SKM-1 treated with dmso at 0.1 percent for 144 hours (cell line): ENCODE measurements around the gene TACC2.

Source experiments
- DNase-seq: peaks from one replicate; lab custom pipeline; 2025; ENCODE audit not compliant: unreplicated experiment; lab: John Stamatoyannopoulos, UW

The TACC2 gene

GRCh38 chr10:122163174-122164022 lies 174.4 kb downstream of the TACC2 start:
- DNase-seq: no peak

GRCh38 chr10:122164023-122164601 lies 175.1 kb downstream of the TACC2 start:
- DNase-seq: no peak

DNA sequence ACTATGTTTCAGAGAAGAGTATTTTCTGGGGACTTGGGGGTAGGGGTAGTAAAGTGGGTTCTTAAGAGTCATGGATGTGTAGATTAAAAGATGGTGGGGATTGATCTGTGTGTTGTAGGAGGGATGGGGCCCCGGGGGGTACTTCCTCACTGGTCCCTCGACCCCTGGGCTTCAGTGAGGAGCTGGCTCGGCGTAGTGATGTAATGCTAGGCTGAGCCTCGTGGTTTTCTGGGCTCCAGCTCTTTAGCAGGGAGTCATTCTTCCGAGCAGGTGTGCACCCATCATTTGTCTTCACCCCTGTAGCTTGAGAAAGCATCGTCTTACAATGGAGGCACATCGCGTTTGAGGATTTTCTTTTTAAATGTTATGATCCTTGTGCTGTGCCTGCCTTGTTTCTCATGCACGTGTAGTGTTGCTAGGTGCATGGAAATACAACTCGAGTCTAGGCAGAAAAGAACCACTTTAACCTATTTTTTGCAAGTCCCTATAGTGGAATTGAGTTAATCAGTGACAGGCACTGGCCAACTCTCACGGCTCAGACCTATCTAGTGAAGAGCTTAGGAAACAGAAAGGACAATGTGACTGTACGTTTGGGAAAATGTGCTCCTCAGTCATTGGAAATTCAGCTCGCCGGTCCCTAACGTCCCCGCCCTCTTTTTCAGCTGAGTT lies 176.0 kb downstream of the TACC2 start:
- no peak for DNase-seq

DNA sequence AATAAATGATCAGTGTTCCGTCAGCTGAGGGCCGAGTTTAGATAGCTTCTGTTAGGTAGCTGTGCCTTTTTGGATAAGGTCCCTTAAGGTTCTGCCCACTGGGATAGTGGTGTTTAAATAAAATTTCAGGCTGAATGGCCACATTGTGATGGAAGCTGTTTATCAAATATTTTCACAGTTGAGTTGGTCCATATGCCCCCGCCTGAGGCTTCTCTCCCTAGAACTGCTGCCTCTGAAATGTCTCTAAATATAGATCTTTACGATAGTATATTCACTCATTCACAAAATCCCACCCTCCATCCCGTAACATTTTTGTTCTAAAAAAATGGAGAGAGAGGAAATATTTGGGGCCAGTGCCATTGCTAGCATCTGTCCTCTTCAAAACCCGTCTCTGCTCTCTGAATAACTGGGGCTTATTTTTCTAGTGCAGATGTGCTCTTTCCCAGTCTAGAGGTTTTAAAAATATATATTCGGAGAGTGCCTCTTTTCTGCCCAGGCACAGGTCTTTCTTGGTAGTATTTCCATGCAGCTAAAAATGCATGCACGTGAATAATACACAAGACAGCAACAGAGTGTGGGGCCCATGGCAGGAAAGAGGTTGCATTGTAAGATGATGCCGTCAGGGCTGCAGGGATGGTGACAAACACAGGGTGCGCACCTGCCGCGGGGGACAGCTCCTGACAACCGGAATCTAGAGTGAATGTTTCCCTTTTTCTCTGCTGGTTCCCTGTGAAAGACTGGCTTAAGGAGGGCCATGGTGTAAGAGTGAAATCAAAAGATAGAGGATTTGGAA lies 176.7 kb downstream of the TACC2 start:
- DNase-seq: no peak

GRCh38 chr10:122168101-122168500 lies 179.1 kb downstream of the TACC2 start:
- no peak for DNase-seq

GRCh38 chr10:122168598-122169394 lies 179.8 kb downstream of the TACC2 start:
- DNase-seq: no peak

- DNase-seq: no peak
Measured at GRCh38 chr10:122170802-122171201, 181.8 kb downstream of the TACC2 start.

DNA sequence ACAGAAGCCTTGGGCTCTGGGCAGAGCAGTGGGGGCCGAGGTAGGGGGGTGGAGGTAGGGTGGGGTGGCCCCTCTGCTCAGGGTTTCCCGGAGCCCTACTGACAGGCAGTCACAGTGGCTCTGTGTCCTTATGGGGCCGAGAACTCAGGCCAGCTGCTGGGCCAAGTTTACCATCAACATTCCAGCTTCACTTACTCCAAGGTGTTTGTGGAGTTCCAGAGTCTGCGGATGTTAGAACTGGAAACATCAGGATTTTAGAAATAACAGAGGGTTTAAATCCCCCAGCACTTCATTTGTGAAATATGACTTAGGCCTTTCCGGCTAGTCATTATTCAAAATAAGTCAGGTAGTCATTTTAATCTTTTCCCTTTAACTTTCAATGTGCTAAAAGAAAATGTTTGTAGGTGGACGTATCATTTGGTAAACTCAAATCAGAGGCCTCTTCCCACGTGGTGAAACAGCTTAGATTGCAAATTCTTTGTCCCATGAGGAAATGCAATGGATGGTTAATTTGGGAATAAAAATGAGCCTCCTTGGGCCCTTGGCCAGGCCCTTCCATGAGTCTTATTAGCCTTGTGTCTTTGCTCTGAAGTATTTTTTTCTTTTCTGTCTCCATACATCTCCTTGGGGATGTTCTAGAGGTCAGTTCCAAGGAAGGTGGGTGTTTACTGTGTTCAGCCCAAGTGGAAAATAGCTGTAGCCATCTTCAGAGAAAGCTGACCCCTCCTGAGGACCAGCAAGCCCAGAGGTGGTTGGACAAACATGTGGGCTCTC lies 182.5 kb downstream of the TACC2 start:
- no peak for DNase-seq

- DNase-seq: no peak
Measured at GRCh38 chr10:122172361-122173008, 183.5 kb downstream of the TACC2 start.

GRCh38 chr10:122173337-122173736 lies 184.4 kb downstream of the TACC2 start:
- DNase-seq: no peak

- no peak for DNase-seq
Measured at GRCh38 chr10:122173766-122174435, 184.9 kb downstream of the TACC2 start.

DNA sequence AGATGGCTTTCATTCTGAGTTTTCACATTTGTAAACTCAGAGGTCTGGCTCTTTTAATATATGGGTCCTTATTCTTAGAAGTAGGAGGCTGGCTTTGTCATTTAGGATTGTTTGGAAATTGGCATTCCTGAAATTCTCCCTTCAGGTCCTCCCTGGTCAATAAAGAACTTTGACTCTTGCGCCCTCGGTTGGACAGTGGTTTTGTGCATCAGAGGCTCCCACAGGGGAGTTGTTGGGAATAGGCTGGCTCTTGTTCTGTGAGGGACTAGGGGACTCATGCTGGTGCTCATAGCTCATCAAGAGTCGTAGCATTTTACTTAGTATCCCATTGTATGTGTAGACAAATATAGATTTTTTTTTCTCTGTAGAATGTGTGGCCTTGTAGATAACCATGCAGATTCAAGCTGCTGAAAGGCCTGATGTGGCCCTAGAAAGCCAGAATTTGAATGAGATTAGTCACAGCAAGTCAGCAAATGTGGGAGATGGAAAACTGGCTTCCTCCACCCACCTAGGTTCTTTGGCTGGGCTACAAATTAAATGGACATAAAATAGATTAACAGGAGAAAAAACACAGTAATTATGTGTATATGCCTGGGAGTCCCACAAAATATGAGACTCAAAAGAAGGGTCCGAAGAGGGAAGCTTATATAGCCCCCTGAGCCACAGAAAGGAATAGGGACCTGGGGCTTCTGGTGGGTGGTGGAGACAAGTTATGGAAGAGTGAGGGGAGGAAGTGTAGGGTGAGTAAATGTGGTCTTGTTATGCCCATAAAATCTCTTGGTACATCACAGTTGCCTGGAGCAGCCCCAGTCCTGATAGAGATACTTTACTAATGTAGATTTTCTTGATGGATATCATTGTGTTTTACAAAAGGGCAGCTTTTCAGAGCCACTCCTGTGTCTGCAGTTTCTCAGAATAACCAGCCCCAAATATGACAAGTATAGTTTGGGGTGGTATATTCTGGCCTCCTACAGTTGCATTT lies 187.6 kb downstream of the TACC2 start:
- no peak for DNase-seq

GRCh38 chr10:122178655-122179054 lies 189.7 kb downstream of the TACC2 start:
- DNase-seq: no peak

DNA sequence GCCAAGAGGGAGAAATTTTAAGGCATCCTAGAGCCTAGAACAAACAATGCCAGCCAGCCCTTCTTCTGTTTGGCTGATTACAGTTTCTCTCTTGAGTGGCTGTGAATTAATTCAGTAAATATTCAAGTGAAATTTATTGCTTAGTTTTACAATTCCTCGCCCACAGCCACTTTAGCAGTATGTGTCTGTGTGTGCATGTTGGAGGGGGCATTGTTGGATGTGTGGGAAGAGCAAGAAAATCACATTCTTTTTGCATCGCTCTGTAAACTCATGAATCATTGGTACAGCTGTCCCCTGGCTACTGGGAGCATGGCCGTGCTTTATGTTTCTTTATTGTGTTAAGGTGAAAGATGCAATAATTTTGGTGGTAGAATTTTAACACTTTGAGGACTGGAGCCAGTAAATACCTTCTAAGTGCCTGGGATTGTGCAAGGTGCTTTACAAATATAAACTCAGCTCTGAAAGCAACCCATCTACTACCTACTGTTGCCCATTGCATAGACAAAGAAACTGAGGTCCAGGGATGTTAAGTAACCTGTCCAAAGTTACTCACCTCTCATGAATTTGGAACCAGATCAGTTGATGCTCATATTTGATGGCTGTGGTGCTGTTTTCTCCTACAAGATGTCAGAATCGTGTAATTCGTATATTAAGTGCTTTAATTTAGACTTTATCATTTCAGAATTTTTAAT lies 192.2 kb downstream of the TACC2 start:
- no peak for DNase-seq

- no peak for DNase-seq
Measured at GRCh38 chr10:122181876-122182275, 192.9 kb downstream of the TACC2 start.

- no peak for DNase-seq
Measured at GRCh38 chr10:122182308-122182707, 193.3 kb downstream of the TACC2 start.

- no peak for DNase-seq
Measured at GRCh38 chr10:122184254-122184653, 195.3 kb downstream of the TACC2 start.
